ENCODE results near the gene TRAF7.
"Not testable (repeated sequence)": the region's sequence is repeated elsewhere in the genome, so short reads cannot be mapped to it uniquely, and the experiment has no call there.

Gene TRAF7

GRCh38 chr16:2125609-2126008 is 30.0 kb upstream of the TRAF7 start:
- not testable (repeated sequence) for H3K4me2 ChIP-seq (ENCODE audit: insufficient read depth, low read length)

GRCh38 chr16:2126161-2126743 is 29.3 kb upstream of the TRAF7 start:
- not testable (repeated sequence) for H2AFZ ChIP-seq (ENCODE audit: low read depth, low read length); DNase-seq; H3K36me3 ChIP-seq (ENCODE audit: insufficient read depth, low read length); H3K27me3 ChIP-seq (ENCODE audit: insufficient read depth, low read length, poor library complexity); H3K9me3 ChIP-seq (ENCODE audit: insufficient read depth, low read length, severe bottlenecking); ATAC-seq (ENCODE audit: insufficient read depth, low read depth); H3K4me3 ChIP-seq (ENCODE audit: low read depth in 1 of 2, low read length in 2 of 2); H3K4me2 ChIP-seq (ENCODE audit: insufficient read depth, low read length); H3K9ac ChIP-seq (ENCODE audit: low read depth, low read length); H3K27ac ChIP-seq (ENCODE audit: low read length)
- Histone ChIP-seq H4K20me1 (ENCODE audit: insufficient read depth, low read length) (peaks cover 38% of the 10 kb centered on the region), H3K79me2 (ENCODE audit: insufficient read depth, low read length) (peaks cover 55% of the 10 kb centered on the region), H3K4me1 (ENCODE audit: insufficient read depth, low read length) (peaks cover 22% of the 10 kb centered on the region)

More at GRCh38 chr16:2125609-2126008, 30.0 kb upstream of the TRAF7 start:
- Histone ChIP-seq H3K4me1 (ENCODE audit: insufficient read depth, low read length) (peaks cover 22% of the 10 kb centered on the region), H3K79me2 (ENCODE audit: insufficient read depth, low read length) (peaks cover 53% of the 10 kb centered on the region), H4K20me1 (ENCODE audit: insufficient read depth, low read length) (peaks cover 38% of the 10 kb centered on the region)
- H3K9ac ChIP-seq (ENCODE audit: low read depth, low read length); ATAC-seq (ENCODE audit: insufficient read depth, low read depth); H3K36me3 ChIP-seq (ENCODE audit: insufficient read depth, low read length); DNase-seq; H3K4me3 ChIP-seq (ENCODE audit: low read depth in 1 of 2, low read length in 2 of 2); H2AFZ ChIP-seq (ENCODE audit: low read depth, low read length); H3K27me3 ChIP-seq (ENCODE audit: insufficient read depth, low read length, poor library complexity); H3K9me3 ChIP-seq (ENCODE audit: insufficient read depth, low read length, severe bottlenecking); H3K27ac ChIP-seq (ENCODE audit: low read length): not testable (repeated sequence)

- H3K79me2 ChIP-seq (ENCODE audit: insufficient read depth, low read length): peaks cover 51% of the 10 kb centered on the region
- not testable (repeated sequence) for H2AFZ ChIP-seq (ENCODE audit: low read depth, low read length); H3K27me3 ChIP-seq (ENCODE audit: insufficient read depth, low read length, poor library complexity); H3K9ac ChIP-seq (ENCODE audit: low read depth, low read length); DNase-seq; H3K4me3 ChIP-seq (ENCODE audit: low read depth in 1 of 2, low read length in 2 of 2); H3K27ac ChIP-seq (ENCODE audit: low read length); H3K4me2 ChIP-seq (ENCODE audit: insufficient read depth, low read length); ATAC-seq (ENCODE audit: insufficient read depth, low read depth); H3K36me3 ChIP-seq (ENCODE audit: insufficient read depth, low read length); H3K9me3 ChIP-seq (ENCODE audit: insufficient read depth, low read length, severe bottlenecking)
- peaks cover 34% of the 10 kb centered on the region for H4K20me1 ChIP-seq (ENCODE audit: insufficient read depth, low read length)
- peaks cover 22% of the 10 kb centered on the region for H3K4me1 ChIP-seq (ENCODE audit: insufficient read depth, low read length)
Measured at GRCh38 chr16:2126928-2127556, 28.5 kb upstream of the TRAF7 start.

GRCh38 chr16:2127630-2128280 is 27.8 kb upstream of the TRAF7 start:
- not testable (repeated sequence) for H3K4me2 ChIP-seq (ENCODE audit: insufficient read depth, low read length); H3K27ac ChIP-seq (ENCODE audit: low read length)
- H4K20me1 ChIP-seq (ENCODE audit: insufficient read depth, low read length): peaks cover 27% of the 10 kb centered on the region

GRCh38 chr16:2129251-2129650 is 26.3 kb upstream of the TRAF7 start:
- H3K27me3 ChIP-seq (ENCODE audit: insufficient read depth, low read length, poor library complexity); H3K4me3 ChIP-seq (ENCODE audit: low read depth in 1 of 2, low read length in 2 of 2); H3K4me2 ChIP-seq (ENCODE audit: insufficient read depth, low read length); H3K36me3 ChIP-seq (ENCODE audit: insufficient read depth, low read length); ATAC-seq (ENCODE audit: insufficient read depth, low read depth); H3K9me3 ChIP-seq (ENCODE audit: insufficient read depth, low read length, severe bottlenecking); H2AFZ ChIP-seq (ENCODE audit: low read depth, low read length); H3K9ac ChIP-seq (ENCODE audit: low read depth, low read length); H3K27ac ChIP-seq (ENCODE audit: low read length); DNase-seq: not testable (repeated sequence)
- Histone ChIP-seq H4K20me1 (ENCODE audit: insufficient read depth, low read length) (peaks cover 31% of the 10 kb centered on the region), H3K79me2 (ENCODE audit: insufficient read depth, low read length) (peaks cover 54% of the 10 kb centered on the region), H3K4me1 (ENCODE audit: insufficient read depth, low read length) (peaks cover 23% of the 10 kb centered on the region)

More at GRCh38 chr16:2127630-2128280, 27.8 kb upstream of the TRAF7 start:
- not testable (repeated sequence) for H3K36me3 ChIP-seq (ENCODE audit: insufficient read depth, low read length); H2AFZ ChIP-seq (ENCODE audit: low read depth, low read length); H3K4me3 ChIP-seq (ENCODE audit: low read depth in 1 of 2, low read length in 2 of 2); H3K9ac ChIP-seq (ENCODE audit: low read depth, low read length); ATAC-seq (ENCODE audit: insufficient read depth, low read depth); H3K27me3 ChIP-seq (ENCODE audit: insufficient read depth, low read length, poor library complexity); H3K9me3 ChIP-seq (ENCODE audit: insufficient read depth, low read length, severe bottlenecking)
- Histone ChIP-seq H3K4me1 (ENCODE audit: insufficient read depth, low read length) (peaks cover 22% of the 10 kb centered on the region), H3K79me2 (ENCODE audit: insufficient read depth, low read length) (peaks cover 48% of the 10 kb centered on the region)
- peak; percentile 46 for DNase-seq

- Histone ChIP-seq H3K4me1 (ENCODE audit: insufficient read depth, low read length) (peaks cover 27% of the 10 kb centered on the region), H4K20me1 (ENCODE audit: insufficient read depth, low read length) (peaks cover 29% of the 10 kb centered on the region), H3K79me2 (ENCODE audit: insufficient read depth, low read length) (peaks cover 50% of the 10 kb centered on the region)
- H3K9ac ChIP-seq (ENCODE audit: low read depth, low read length); DNase-seq; H3K36me3 ChIP-seq (ENCODE audit: insufficient read depth, low read length); H3K27ac ChIP-seq (ENCODE audit: low read length); H3K4me3 ChIP-seq (ENCODE audit: low read depth in 1 of 2, low read length in 2 of 2); H3K4me2 ChIP-seq (ENCODE audit: insufficient read depth, low read length); H2AFZ ChIP-seq (ENCODE audit: low read depth, low read length); H3K27me3 ChIP-seq (ENCODE audit: insufficient read depth, low read length, poor library complexity); H3K9me3 ChIP-seq (ENCODE audit: insufficient read depth, low read length, severe bottlenecking); ATAC-seq (ENCODE audit: insufficient read depth, low read depth): not testable (repeated sequence)
Measured at GRCh38 chr16:2129890-2130447, 25.6 kb upstream of the TRAF7 start.

GRCh38 chr16:2133797-2134196 is 21.8 kb upstream of the TRAF7 start:
- H2AFZ ChIP-seq (ENCODE audit: low read depth, low read length); H3K4me3 ChIP-seq (ENCODE audit: low read depth in 1 of 2, low read length in 2 of 2); H3K4me2 ChIP-seq (ENCODE audit: insufficient read depth, low read length); H3K36me3 ChIP-seq (ENCODE audit: insufficient read depth, low read length); ATAC-seq (ENCODE audit: insufficient read depth, low read depth); H4K20me1 ChIP-seq (ENCODE audit: insufficient read depth, low read length); H3K9me3 ChIP-seq (ENCODE audit: insufficient read depth, low read length, severe bottlenecking); H3K27me3 ChIP-seq (ENCODE audit: insufficient read depth, low read length, poor library complexity); DNase-seq; H3K9ac ChIP-seq (ENCODE audit: low read depth, low read length); H3K27ac ChIP-seq (ENCODE audit: low read length): not testable (repeated sequence)
- H3K79me2 ChIP-seq (ENCODE audit: insufficient read depth, low read length): peaks cover 27% of the 10 kb centered on the region
- H3K4me1 ChIP-seq (ENCODE audit: insufficient read depth, low read length): peaks cover 26% of the 10 kb centered on the region

- H2AFZ ChIP-seq (ENCODE audit: low read depth, low read length); H4K20me1 ChIP-seq (ENCODE audit: insufficient read depth, low read length); ATAC-seq (ENCODE audit: insufficient read depth, low read depth); H3K9me3 ChIP-seq (ENCODE audit: insufficient read depth, low read length, severe bottlenecking); H3K27ac ChIP-seq (ENCODE audit: low read length); H3K36me3 ChIP-seq (ENCODE audit: insufficient read depth, low read length); H3K27me3 ChIP-seq (ENCODE audit: insufficient read depth, low read length, poor library complexity): not testable (repeated sequence)
- H3K4me2 ChIP-seq (ENCODE audit: insufficient read depth, low read length): peak overlapping the region; percentile 55
- H3K79me2 ChIP-seq (ENCODE audit: insufficient read depth, low read length): peaks cover 23% of the 10 kb centered on the region
- peaks cover 17% of the 10 kb centered on the region for H3K4me1 ChIP-seq (ENCODE audit: insufficient read depth, low read length)
- peak overlapping the region; percentile 17 to 54; a peak in 3 of 4 replicates for H3K4me3 ChIP-seq (ENCODE audit: low read depth in 1 of 2, low read length in 2 of 2)
- peak; percentile 45 for DNase-seq
- H3K9ac ChIP-seq (ENCODE audit: low read depth, low read length): peak overlapping the region; percentile 50; the same call in 1 of the 2 replicates
Measured at GRCh38 chr16:2135071-2135470, 20.5 kb upstream of the TRAF7 start.

All from DND-41 (cell line).